ENCODE data around the gene LRP5.

Gene LRP5

GRCh38 chr11:68369756-68370155 is 57.4 kb downstream of the LRP5 start:
- no peak for DNase-seq (ENCODE audit: low read depth in 2 of 3, low spot score in 2 of 3)

GRCh38 chr11:68370211-68371111 is 58.1 kb downstream of the LRP5 start:
- no peak for DNase-seq (ENCODE audit: low read depth in 2 of 3, low spot score in 2 of 3)

- no peak for DNase-seq (ENCODE audit: low read depth in 2 of 3, low spot score in 2 of 3)
Measured at GRCh38 chr11:68371171-68372041, 59.0 kb downstream of the LRP5 start.

- no peak for DNase-seq (ENCODE audit: low read depth in 2 of 3, low spot score in 2 of 3)
Measured at GRCh38 chr11:68372114-68372513, 59.7 kb downstream of the LRP5 start.

- DNase-seq (ENCODE audit: low read depth in 2 of 3, low spot score in 2 of 3), result no peak
Measured at GRCh38 chr11:68372625-68373024, 60.2 kb downstream of the LRP5 start.

- no peak for DNase-seq (ENCODE audit: low read depth in 2 of 3, low spot score in 2 of 3)
Measured at GRCh38 chr11:68373189-68373814, 60.9 kb downstream of the LRP5 start.

GRCh38 chr11:68373815-68374501 is 61.6 kb downstream of the LRP5 start:
- no peak for DNase-seq (ENCODE audit: low read depth in 2 of 3, low spot score in 2 of 3)

- no peak for DNase-seq (ENCODE audit: low read depth in 2 of 3, low spot score in 2 of 3)
Measured at GRCh38 chr11:68374531-68374930, 62.1 kb downstream of the LRP5 start.

GRCh38 chr11:68375337-68375736 is 62.9 kb downstream of the LRP5 start:
- no peak for DNase-seq (ENCODE audit: low read depth in 2 of 3, low spot score in 2 of 3)

- no peak for DNase-seq (ENCODE audit: low read depth in 2 of 3, low spot score in 2 of 3)
Measured at GRCh38 chr11:68375766-68376165, 63.4 kb downstream of the LRP5 start.

- DNase-seq (ENCODE audit: low read depth in 2 of 3, low spot score in 2 of 3), result no peak
Measured at GRCh38 chr11:68377389-68377795, 65.0 kb downstream of the LRP5 start.

GRCh38 chr11:68379206-68379605 is 66.8 kb downstream of the LRP5 start:
- no peak for DNase-seq (ENCODE audit: low read depth in 2 of 3, low spot score in 2 of 3)

- no peak for DNase-seq (ENCODE audit: low read depth in 2 of 3, low spot score in 2 of 3)
Measured at GRCh38 chr11:68380786-68381622, 68.6 kb downstream of the LRP5 start.

GRCh38 chr11:68381716-68382115 is 69.3 kb downstream of the LRP5 start:
- no peak for DNase-seq (ENCODE audit: low read depth in 2 of 3, low spot score in 2 of 3)

GRCh38 chr11:68382358-68382998 is 70.1 kb downstream of the LRP5 start:
- no peak for DNase-seq (ENCODE audit: low read depth in 2 of 3, low spot score in 2 of 3)

GRCh38 chr11:68383976-68384501 is 71.6 kb downstream of the LRP5 start:
- DNase-seq (ENCODE audit: low read depth in 2 of 3, low spot score in 2 of 3), result peak; percentile 25 to 62 (median 60)

- DNase-seq (ENCODE audit: low read depth in 2 of 3, low spot score in 2 of 3), result no peak
Measured at GRCh38 chr11:68384530-68385081, 72.2 kb downstream of the LRP5 start.

- no peak for DNase-seq (ENCODE audit: low read depth in 2 of 3, low spot score in 2 of 3)
Measured at GRCh38 chr11:68385128-68385527, 72.7 kb downstream of the LRP5 start.

Measured in activated CD8-positive, alpha-beta memory T cell treated with anti-CD3 and anti-CD28 coated beads for 48 hours (primary cell).